Loucy (cell line): Measurements from ENCODE around the gene HPD.

ENCODE experiments used
- H2AFZ ChIP-seq: fragments of 200-600 bp; sonication (generic); 2 replicates; pipeline ENCODE4 v1.6.0; 2016; ENCODE audit warnings: antibody characterized with exemption, mild to moderate bottlenecking, low read length, moderate library complexity
- H3F3A ChIP-seq: fragments of 200-600 bp; 2 replicates; pipeline ENCODE4 v1.6.0; 2016; ENCODE audit warnings: antibody characterized with exemption, low read depth, mild to moderate bottlenecking
- H3K27me3 ChIP-seq: fragments of 200-600 bp; sonication (generic); 2 replicates; pipeline ENCODE4 v1.6.1; 2014; ENCODE audit warnings: low read length, mild to moderate bottlenecking; ENCODE audit not compliant: insufficient read depth, poor library complexity, severe bottlenecking
- H3K36me3 ChIP-seq: fragments of 200-600 bp; sonication (generic); 2 replicates; pipeline ENCODE4 v1.6.1; 2016; ENCODE audit warnings: low read length; ENCODE audit not compliant: insufficient read depth
- H3K4me1 ChIP-seq: fragments of 200-600 bp; sonication (generic); 2 replicates; pipeline ENCODE4 v1.5.1; 2014; ENCODE audit warnings: low read length, mild to moderate bottlenecking; ENCODE audit not compliant: insufficient read depth, poor library complexity, severe bottlenecking
- H3K4me2 ChIP-seq: fragments of 200-600 bp; sonication (generic); 2 replicates; pipeline ENCODE4 v1.6.0; 2014; ENCODE audit warnings: antibody characterized with exemption, low read length, low read depth, mild to moderate bottlenecking; ENCODE audit not compliant: poor library complexity, severe bottlenecking
- H3K4me3 ChIP-seq: fragments of 200-600 bp; sonication (generic); 2 replicates; pipeline ENCODE4 v1.5.1; 2014; ENCODE audit warnings: low read length, mild to moderate bottlenecking, mixed read lengths; ENCODE audit not compliant: poor library complexity, severe bottlenecking
- H3K79me2 ChIP-seq: fragments of 200-600 bp; sonication (generic); 2 replicates; pipeline ENCODE4 v1.6.1; 2014; ENCODE audit warnings: low read length; ENCODE audit not compliant: insufficient read depth
- H3K9ac ChIP-seq: fragments of 200-600 bp; sonication (generic); 2 replicates; pipeline ENCODE4 v1.6.0; 2014; ENCODE audit warnings: mild to moderate bottlenecking, low read depth, low read length, moderate library complexity; ENCODE audit not compliant: poor library complexity, severe bottlenecking
- H3K9me2 ChIP-seq: fragments of 200-600 bp; sonication (generic); replicated peaks from 2 replicates; pipeline ENCODE4 v1.6.1; 2016; ENCODE audit warnings: low read depth, low read length, mixed read lengths
- H3K9me3 ChIP-seq: fragments of 200-600 bp; sonication (generic); 2 replicates; pipeline ENCODE4 v1.6.1; 2014; ENCODE audit warnings: mild to moderate bottlenecking, antibody characterized with exemption, low read length, low read depth; ENCODE audit not compliant: insufficient read depth
- H4K20me1 ChIP-seq: fragments of 200-600 bp; sonication (generic); 2 replicates; pipeline ENCODE4 v1.6.0; 2014; ENCODE audit warnings: antibody characterized with exemption, low read length, mild to moderate bottlenecking; ENCODE audit not compliant: insufficient read depth, poor library complexity, severe bottlenecking
- EZH2phosphoT487 ChIP-seq: fragments of 200-600 bp; IDR thresholded peaks from 2 replicates; pipeline ENCODE4 v1.6.1; 2018; ENCODE audit warnings: antibody characterized with exemption, mild to moderate bottlenecking, moderate library complexity, borderline replicate concordance
- TF ChIP-seq, protein P1 (sequence below): fragments of 200-600 bp; sonication (generic); conservative IDR thresholded peaks from 2 replicates; pipeline ENCODE4 v1.5.1; 2014; ENCODE audit warnings: mild to moderate bottlenecking, antibody characterized with exemption, low read length

The HPD gene

DNA sequence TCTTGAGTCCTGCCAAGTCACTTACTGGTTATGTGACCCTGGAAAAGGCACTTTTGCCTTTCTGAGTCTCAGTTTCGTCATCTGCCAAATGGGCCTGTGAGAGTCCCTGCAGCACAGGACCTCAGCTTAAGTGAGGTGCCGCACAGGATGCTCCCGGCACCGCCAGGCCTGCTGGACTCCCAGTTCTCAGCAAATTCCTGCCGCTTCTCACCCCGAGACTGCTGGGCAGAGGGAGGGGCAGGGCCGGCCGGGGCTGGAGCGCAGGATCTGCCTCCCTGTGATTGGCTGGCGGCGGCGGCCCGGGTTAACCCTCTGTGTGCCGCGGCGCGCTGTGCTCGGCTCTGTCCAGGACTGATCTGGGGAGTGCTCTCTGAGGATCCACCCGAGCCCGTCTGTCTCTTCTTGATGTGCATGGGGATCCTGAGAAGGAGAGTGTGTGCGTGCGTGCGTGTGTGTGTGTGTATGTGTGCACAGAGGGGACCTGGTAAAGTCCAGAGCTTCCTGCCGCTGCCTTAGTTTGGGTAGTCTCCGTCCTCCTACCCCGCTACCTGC is 46.3 kb downstream of the HPD start:
- Histone ChIP-seq H3K27me3 (no peaks in the 10 kb centered on the region), H3F3A (no peaks in the 10 kb centered on the region), H3K79me2 (peaks cover 73% of the 10 kb centered on the region), H3K9me3 (no peaks in the 10 kb centered on the region), H3K9me2 (no peaks in the 10 kb centered on the region), H3K9ac (peak overlapping the region; percentile 17), H3K4me1 (peaks cover 34% of the 10 kb centered on the region), H2AFZ (no peak overlapping the region), H3K36me3 (peaks cover 36% of the 10 kb centered on the region; the same call in 1 of the 2 replicates), H3K4me2 (peak overlapping the region; percentile 90), H4K20me1 (peaks cover 34% of the 10 kb centered on the region), H3K4me3 (peak overlapping the region; percentile 78)
- TF ChIP-seq, protein P1, sequence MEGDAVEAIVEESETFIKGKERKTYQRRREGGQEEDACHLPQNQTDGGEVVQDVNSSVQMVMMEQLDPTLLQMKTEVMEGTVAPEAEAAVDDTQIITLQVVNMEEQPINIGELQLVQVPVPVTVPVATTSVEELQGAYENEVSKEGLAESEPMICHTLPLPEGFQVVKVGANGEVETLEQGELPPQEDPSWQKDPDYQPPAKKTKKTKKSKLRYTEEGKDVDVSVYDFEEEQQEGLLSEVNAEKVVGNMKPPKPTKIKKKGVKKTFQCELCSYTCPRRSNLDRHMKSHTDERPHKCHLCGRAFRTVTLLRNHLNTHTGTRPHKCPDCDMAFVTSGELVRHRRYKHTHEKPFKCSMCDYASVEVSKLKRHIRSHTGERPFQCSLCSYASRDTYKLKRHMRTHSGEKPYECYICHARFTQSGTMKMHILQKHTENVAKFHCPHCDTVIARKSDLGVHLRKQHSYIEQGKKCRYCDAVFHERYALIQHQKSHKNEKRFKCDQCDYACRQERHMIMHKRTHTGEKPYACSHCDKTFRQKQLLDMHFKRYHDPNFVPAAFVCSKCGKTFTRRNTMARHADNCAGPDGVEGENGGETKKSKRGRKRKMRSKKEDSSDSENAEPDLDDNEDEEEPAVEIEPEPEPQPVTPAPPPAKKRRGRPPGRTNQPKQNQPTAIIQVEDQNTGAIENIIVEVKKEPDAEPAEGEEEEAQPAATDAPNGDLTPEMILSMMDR, result no peak
- no peak for TF ChIP-seq EZH2phosphoT487

DNA sequence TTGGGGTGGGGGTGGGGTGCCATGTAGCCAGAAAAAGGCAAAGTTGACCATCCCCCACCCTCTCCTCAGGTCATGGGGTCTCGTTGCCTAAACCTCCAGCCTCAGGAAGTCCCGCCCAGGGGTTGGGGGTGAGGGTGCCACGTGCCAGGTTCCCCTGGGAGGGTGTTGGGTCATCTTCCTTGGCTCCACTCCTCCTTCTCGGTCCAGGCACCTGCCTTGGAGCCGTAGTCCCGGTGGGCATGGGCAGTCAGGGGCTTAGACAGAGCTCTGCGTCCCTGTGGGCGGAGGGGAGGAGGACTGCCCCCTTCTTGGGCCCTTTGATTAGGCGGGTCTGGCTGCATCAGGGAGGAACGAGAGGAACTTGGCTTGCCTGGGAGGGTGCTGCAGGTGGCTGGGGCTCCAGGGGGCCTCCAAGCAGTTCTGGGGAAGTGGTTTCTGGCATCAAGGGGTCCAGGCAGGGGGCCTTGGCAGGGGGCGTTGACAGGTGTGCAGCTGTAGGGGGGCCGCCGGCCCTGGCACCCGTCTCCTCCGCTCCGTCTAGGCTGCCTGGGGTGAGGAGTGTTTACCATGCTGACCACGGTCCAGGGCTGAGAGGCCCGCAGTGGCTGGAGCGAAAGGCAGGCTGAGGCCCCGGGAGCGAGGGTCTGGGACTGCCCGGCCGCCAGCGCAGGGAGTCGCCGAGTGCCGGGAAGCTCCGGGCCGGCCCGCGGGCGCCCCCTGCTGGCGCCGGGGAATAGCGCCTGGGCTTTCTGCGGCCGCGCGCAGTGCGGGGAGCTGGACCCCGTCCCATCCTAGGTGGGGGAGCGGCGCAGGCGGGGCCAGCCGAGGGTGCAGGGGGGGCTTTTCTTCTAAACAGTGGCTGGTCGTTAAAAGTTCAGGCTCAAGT is 47.0 kb downstream of the HPD start:
- H3K79me2 ChIP-seq, result peaks cover 80% of the 10 kb centered on the region
- no peaks in the 10 kb centered on the region for H3K27me3 ChIP-seq
- peaks cover 41% of the 10 kb centered on the region for H3K4me1 ChIP-seq
- H3K4me3 ChIP-seq, result peak overlapping the region; percentile 78
- no peaks in the 10 kb centered on the region for H3F3A ChIP-seq
- H2AFZ ChIP-seq, result no peak overlapping the region
- H3K9me2 ChIP-seq, result no peaks in the 10 kb centered on the region
- H4K20me1 ChIP-seq, result peaks cover 38% of the 10 kb centered on the region
- peak overlapping the region; percentile 65 for H3K9ac ChIP-seq
- H3K9me3 ChIP-seq, result no peaks in the 10 kb centered on the region
- H3K36me3 ChIP-seq, result peaks cover 30% of the 10 kb centered on the region; the same call in 1 of the 2 replicates
- H3K4me2 ChIP-seq, result peak overlapping the region; percentile 90
- no peak for TF ChIP-seq EZH2phosphoT487
- TF ChIP-seq, protein P1, result peak; percentile 82

DNA sequence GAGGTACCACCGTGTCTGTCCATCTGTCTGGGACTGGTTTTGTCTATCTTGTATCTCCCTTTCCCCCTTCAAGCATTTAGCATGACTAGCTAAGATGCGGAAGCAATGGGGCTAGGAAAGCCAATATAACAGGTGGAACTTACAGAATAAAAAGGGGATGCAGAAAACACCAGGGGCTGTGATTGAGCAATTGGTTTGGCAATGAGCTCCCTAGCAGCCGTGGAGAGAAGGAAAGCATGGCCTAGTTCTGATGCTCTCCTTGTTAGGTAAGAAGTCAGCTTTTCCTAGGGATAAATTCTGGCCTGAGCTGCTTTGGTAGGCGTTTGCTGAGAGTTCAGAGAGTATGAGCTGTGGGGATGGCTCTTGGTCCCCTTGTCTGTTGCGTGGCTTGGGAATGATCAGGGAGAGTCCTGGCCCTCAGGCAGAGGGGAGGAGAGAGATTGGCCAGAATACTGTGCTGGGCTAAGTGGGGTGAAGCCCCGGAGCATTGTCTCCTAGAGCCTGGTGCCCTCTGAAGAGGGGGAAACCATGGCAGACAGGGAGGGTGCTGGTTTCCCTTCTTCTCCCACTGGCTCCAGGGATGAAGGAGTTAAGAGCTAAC is 47.7 kb downstream of the HPD start:
- Histone ChIP-seq H3K79me2 (peaks cover 88% of the 10 kb centered on the region), H2AFZ (no peak overlapping the region), H3K9me2 (no peaks in the 10 kb centered on the region), H3F3A (no peaks in the 10 kb centered on the region), H4K20me1 (peaks cover 46% of the 10 kb centered on the region), H3K9me3 (no peaks in the 10 kb centered on the region), H3K4me3 (peak overlapping the region; percentile 78), H3K9ac (peak overlapping the region; percentile 65), H3K27me3 (no peaks in the 10 kb centered on the region), H3K4me1 (peaks cover 49% of the 10 kb centered on the region), H3K4me2 (peak overlapping the region; percentile 90), H3K36me3 (peaks cover 25% of the 10 kb centered on the region; the same call in 1 of the 2 replicates)
- no peak for TF ChIP-seq EZH2phosphoT487
- TF ChIP-seq, protein P1, result no peak
